Sigmoid colon (tissue), 4 donors: ENCODE results near the gene LPGAT1.

Experiments used
- CTCF ChIP-seq, 4 experiments: fragments of 450-650 bp in 3 of 4; fragments of 200-600 bp in 1 of 4; IDR thresholded peaks; one replicate each; pipeline ENCODE4 v1.5.1; 2016 to 2019; ENCODE audit warnings: antibody characterized with exemption in 4 of 4, mild to moderate bottlenecking in 3 of 4, moderate library complexity in 2 of 4
- POLR2A ChIP-seq, 2 donors: fragments of 450-650 bp; IDR thresholded peaks; one replicate each; pipeline ENCODE4 v1.6.1; 2016; ENCODE audit warnings: antibody characterized with exemption in 2 of 2, mild to moderate bottlenecking in 2 of 2, moderate library complexity in 2 of 2
- POLR2AphosphoS5 ChIP-seq, 4 donors: sonication (generic); formaldehyde crosslinking; IDR thresholded peaks; one replicate each; pipeline ENCODE4 v1.6.1; 2017; ENCODE audit warnings: antibody characterized with exemption in 4 of 4

DNA sequence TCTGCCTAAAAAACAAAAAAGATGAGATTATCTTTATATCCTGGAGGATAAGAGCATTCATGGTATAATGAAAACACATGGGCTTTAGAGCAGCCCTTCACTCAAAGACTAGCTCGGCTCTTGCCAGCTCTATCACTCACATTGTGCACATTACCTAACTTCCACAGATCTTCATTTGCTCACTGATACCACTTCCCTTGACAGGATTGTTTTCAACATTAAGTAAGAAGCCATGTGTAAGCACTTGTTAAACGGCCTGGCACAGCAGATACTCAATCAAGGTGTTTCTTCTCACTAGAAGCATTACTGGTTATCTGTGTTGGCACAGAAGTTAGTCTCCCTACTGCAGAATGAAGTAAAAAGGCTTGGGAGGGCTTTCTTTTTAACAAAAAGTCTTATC, 18.7 kb downstream of the LPGAT1 start:
- no peak for TF ChIP-seq CTCF (IDR thresholded peaks at IDR 0.05)
- TF ChIP-seq POLR2A (IDR thresholded peaks at IDR 0.05): no peak
- no peak for TF ChIP-seq POLR2AphosphoS5 (IDR thresholded peaks at IDR 0.05)
